GM21367 (cell line): Measurements from ENCODE around the gene INTS3.
"Not testable (repeated sequence)": the region's sequence is repeated elsewhere in the genome, so short reads cannot be mapped to it uniquely, and the experiment has no call there.

Source experiments
- ATAC-seq: cut with Tn5 transposase; IDR thresholded peaks from one replicate; pipeline ENCODE4 v1.9.1; 2021; ENCODE audit not compliant: unreplicated experiment

INTS3 gene

DNA sequence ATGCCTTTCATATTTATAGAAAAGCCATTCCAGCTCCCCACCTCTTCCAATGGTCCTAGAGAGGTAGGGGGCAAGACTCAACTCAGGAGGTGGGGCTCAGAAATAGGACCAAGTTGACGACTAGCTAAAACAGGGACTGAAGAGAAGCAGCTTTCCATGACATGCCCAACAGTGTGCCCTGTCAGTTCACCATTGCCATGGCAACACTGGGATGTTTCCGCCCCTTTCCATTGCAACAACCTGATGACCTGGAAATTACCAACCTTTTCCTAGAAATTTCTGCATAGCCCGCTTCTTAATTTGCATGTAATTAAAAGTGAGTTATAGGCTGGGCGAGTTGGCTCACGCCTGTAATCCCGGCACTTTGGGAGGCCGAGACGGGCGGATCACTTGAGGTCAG lies 22.4 kb upstream of the INTS3 start:
- ATAC-seq = no peak

DNA sequence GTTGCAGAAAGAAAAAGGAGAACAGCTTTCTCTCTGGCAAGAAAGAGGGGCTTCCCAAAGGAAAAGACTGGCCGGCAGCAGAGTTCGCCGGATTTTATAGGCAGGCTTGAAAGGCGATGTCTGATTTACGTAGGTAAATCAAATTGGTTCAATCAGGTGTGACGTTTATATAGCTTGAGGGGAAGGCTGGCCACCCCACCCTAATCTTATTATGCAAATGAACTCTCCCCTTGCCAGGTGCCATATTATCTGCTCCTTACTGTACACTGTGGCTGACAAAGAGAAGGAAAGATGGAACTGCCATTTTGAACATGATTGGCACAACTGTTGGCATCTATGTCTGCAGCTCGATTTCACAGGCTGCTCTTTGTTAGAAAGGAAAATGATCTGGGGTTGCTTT lies 16.8 kb upstream of the INTS3 start:
- no peak for ATAC-seq

DNA sequence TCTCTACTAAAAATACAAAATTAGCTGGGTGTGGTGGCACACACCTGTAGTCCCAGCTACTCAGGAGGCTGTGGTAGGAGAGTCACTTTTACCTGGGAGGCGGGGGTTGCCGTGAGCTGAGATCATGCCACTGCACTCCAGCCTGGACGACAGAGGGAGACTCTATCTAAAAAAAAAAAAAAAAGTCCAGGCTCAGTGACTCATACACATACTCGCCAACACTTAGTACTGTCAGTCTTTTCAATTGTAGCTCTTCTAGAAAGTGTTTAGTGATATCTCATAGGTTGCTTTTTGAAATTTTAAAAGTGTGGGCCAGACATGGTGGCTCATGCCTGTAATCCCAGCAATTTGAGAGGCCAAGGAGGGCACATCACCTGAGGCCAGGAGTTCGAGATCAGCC lies 11.6 kb upstream of the INTS3 start:
- not testable (repeated sequence) for ATAC-seq

DNA sequence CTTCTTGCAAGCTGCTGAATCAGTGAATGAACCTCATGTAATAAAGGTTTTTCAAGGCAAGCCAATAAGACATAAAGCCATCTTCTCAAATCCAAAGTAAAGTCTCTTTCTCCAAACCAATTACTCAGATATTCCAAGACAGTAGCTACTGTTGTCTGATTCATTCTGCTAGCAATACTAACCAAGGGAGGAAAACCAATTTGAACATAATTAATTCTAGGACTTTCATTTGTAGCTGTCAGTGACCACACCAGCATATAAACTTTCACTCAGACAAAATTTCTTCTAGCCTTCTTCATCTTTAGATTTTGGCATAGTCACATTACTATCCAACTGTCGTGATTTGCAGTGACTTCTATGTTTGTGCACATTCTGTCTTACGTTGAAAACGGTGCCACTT lies 10.5 kb upstream of the INTS3 start:
- no peak for ATAC-seq

DNA sequence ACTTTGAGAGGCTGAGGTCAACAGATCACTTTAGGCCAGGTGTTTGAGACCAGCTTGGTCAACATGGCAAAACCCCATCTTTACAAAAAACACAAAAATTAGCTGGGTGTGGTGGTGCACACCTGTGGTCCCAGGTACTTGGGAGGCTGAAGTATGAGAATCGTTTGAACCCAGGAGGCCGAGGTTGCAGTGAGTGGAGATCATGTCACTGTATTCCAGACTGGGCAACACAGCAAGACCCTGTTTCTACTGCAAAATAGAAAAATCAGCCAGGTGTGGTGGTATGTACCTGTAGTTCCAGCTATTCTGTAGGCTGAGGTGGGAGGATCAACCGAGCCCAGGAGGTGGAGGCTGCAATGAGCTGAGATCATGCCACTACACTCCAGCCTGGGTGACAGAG lies 4.2 kb upstream of the INTS3 start:
- ATAC-seq = no peak

DNA sequence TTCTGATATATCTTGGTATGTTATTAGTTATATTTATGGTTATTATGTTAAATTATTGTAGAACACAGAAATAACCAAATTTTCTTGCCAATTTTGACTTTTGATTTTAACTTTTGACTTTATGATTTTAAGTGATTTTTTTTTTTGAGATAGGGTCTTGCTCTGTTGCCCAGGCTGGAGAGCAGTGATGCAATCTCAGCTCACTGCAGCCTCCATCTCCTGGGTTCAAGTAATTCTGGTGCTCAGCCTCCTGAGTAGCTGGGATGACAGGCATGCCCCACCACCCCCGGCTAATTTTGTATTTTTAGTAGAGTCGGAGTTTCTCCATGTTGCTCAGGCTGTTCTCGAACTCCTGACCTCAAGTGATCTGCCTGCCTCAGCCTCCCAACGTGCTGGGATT lies 3.2 kb upstream of the INTS3 start:
- not testable (repeated sequence) for ATAC-seq

DNA sequence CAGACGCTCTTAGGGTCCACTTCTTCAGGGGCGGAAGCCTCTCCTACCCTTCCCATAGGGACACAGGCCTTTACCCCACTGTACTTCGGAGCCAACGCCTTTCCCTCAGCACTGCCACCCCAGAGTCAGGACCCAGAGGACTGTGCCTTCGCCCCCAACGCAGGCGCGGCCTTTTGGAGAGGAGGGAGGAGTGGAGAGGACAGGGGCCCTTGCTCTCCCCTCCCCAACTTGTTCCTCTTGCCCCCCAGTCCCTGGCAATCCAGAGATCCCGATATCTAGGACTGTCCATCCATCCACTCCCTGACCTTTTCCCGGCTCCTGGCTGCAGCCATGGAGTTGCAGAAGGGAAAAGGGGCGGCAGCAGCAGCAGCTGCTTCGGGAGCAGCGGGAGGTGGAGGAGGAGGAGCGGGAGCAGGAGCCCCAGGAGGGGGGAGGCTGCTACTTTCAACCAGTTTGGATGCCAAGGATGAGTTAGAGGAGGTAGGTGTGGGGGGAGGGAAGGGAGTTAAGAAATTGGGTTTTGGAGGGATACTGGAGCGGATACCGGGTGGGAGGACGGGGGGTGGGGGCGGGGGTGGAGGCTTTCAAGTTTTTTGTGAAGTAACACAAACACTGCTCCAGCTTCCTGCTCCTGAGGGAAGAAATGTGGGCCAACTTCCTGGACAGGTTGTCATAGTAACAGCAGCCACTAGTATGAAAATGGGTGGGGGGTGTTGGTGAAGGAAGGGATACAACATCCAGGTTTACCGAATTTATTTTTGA lies 636 bp downstream of the INTS3 start:
- ATAC-seq = no peak

DNA sequence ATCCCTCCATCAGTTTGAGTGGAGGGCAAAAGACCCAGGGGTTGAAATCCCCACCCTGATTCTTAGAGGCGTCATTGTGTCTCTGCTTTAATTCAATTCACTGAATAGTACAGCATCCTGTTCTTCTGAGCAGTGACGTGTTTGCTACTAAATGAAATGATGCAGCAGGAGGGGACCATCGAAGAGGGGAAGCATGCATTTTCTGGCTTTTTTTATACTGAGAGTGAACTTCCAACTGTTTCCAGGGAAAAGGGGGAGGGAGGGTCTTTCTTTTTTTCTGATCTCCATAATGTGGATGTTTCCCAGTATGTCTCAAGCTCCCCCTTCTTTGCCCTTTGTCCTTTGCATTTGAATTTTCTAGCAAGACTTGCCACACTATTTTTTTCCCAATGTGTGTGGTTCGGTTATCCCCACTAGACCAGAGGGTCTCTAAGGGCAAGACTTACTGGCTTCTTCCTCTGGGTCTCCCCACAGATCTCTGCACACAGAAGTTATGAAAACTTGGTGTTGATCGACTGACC lies 2.7 kb downstream of the INTS3 start:
- ATAC-seq = no peak

DNA sequence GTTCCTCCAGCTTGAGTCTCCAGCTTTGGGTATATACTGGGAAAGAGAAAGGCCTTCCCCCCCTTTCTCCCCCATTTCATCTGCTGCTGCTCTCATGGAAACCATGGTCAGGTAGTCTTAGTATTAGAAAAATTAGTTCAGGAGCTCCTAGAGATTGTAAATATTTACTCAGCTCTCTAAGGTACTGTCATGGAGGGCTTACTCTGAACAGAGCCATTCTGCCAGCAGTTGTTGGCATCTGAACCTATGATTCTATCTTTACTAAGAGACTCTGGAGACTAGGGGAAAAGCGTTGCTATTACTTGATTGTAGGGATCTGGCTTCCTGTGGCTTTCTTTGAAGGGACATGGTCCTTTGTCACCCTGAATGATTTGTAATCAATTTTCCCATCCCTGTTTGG lies 6.1 kb downstream of the INTS3 start:
- ATAC-seq = no peak

DNA sequence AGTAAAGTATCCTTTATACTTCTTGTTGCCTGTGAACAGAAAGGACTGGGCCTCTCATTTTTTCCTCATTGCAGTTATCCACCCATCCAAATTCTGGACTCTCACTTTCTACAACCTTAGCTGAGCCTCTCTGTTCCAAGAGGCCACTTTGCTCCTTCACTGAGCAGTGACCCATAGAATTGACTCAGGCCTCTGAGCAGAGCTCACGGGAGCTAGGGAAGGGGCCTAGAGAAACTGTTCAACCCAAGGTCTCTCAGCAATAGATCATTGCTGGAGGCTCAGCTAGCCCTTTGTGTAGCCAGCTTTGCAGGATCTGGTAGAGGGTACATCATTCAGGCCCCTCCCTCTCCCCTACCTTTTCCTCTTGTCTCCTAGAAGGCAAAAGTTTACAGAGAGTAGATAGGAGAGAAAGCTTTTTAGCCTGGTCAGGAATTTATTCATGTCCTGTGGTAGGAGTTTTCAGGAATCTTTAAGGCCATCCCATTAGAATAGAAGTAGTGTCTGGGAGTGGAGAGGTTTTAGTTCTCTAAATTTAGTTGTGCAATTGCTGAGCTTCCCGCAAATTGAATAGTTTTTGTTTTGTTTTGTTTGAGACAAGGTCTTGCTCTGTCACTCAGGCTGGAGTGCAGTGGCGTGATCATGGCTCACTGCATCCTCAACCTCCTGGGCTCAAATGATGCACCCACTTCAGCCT lies 6.7 kb downstream of the INTS3 start:
- no peak for ATAC-seq

DNA sequence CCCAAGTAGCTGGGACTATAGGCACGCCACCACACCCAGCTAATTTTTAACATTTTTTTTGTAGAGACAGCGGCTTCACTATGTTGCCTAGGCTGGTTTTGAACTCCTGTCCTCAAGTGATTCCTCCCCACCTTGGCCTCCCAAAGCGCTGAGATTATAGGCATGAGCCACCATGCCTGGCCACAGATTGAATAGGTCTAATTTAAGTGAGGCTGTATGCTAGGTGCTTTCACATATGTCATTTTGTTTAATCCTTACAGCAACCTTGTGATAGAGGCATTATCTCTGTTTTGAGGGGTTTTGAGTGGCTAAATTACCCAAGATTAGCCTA lies 7.2 kb downstream of the INTS3 start:
- no peak for ATAC-seq

DNA sequence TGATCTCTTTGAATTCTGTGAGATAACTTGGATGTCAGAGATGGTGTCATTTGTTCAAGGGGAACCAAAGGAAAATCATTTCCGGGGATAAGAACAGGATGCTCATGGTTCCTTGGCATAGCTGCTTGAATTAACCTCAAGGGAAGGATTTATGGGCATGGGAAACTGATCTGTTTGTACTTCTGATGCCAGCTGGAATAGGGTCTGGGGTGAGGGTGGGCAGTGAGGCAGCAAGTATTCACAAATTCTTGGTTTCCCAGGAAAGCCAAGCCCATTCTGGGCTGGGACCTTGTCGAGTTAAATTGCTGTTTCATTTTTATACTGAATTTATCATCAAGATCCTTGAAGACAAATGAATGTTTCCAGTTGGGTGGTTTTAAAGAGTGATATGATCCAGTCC lies 14.1 kb downstream of the INTS3 start:
- no peak for ATAC-seq

DNA sequence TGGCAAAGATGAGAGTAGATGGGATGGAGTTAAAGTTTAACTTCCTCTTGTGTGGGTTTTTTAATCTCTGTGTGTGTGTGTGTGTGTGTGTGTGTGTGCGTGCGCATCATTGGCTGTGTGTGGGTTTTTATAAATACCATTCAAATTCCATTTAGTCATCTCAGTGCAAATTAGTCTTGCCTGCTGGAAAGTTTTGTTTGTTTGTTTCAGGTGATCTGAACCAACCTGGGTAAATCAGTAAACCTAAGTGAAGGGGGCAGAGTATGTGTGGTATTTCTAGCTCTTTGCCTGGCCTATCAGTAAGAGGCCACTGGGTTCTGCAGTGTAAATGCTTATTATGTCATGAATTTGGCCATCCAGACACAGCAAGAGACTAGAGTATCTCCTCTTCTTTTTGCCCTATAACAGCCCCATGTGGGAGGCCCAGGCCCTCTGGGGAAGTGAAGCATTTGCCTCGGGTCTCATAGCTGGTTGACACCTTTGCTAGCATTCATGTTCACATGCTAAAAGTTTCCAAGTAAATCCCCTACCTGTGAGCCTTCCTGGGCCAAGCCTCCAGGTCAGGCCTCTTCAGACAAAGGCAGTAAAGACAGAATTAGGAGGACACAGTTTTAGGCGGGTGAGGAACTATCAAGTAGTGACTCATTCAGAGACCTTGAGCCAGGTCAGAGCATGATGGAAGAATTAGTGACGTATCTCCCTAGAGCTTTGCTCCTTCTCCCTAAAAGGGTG lies 14.7 kb downstream of the INTS3 start:
- peak; percentile 36 for ATAC-seq

DNA sequence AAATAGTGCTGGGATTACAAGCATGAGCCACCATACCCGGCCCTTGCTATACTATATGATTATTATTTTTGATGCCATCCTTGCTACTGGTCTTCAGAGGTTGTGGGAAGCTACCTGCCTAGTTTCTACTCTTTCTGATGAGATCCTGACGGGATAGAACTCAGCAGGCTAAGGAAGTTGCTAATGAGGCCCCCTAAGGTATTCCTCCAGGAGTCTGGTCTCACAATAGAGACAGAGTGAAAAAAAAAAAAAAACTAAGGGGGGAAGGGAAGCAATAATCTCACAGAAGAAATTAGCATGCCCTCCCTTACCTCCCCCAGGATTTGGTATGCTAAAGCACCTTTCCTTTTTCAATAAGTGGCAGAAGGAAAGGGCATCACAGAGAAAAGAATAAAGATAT lies 17.6 kb downstream of the INTS3 start:
- no peak for ATAC-seq

DNA sequence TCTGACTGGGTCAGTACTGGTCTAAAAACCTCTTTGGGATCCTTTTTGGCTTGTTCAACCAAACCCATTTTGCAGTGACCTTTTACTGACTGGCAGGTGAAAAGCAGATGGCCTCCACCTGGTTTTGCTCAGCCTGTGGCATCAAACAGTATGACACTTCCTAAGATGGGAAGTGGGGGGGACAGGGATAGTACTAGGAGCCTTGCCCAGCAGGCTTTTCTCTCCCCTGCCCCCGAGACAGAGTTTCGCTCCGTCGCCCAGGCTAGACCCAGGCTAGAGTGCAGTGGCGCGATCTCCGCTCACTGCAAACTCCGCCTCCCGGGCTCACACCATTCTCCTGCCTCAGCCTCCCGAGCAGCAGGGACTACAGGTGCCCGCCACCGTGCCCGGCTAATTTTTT lies 18.3 kb downstream of the INTS3 start:
- no peak for ATAC-seq

DNA sequence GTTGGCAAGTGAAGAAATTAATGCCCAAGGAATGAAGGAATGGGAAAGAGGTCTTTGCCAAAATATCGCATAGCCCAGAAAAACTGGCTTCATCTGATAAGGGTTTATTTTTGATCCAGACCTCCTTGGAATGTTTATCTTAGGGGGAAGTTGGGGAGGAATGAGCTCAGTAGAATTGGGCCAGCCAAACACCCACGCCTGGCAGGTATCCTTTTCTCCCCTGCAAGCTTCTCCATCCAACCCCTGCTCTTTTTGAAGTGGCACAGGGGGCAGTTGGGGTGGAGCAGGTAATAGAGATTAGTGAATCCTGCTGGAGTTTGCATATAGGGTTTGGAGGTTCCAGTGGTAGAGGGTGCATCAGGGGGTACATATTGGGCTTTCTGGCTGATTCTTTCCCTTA lies 21.1 kb downstream of the INTS3 start:
- ATAC-seq = no peak

DNA sequence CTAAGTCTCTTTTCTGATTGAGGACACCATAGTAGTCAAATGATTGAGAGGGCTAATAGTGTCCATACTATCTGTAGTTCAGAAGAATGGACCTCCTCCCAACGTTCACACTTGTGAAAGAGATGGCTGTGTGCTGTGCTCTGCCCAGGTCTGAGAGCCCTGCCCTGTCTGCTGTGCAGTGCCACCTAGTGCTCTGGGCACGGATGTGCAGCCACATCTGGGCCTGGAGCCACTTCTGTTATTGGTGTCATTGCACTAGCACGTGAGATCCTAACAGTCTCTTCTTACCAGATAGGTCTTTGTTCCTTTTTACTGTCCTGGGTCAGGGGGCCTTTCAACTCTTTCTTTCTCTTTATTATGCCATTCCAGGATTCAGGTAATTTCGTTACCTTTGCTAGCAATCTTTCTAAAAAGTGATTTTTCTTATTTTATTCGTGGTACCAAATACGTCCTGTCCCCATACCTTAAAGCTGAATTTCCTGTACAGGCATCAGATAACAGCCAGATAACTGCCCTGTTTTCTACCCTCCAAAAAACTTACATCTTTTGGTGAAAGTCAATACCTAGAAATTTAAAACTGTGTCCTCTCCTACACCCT lies 21.7 kb downstream of the INTS3 start:
- ATAC-seq = no peak

DNA sequence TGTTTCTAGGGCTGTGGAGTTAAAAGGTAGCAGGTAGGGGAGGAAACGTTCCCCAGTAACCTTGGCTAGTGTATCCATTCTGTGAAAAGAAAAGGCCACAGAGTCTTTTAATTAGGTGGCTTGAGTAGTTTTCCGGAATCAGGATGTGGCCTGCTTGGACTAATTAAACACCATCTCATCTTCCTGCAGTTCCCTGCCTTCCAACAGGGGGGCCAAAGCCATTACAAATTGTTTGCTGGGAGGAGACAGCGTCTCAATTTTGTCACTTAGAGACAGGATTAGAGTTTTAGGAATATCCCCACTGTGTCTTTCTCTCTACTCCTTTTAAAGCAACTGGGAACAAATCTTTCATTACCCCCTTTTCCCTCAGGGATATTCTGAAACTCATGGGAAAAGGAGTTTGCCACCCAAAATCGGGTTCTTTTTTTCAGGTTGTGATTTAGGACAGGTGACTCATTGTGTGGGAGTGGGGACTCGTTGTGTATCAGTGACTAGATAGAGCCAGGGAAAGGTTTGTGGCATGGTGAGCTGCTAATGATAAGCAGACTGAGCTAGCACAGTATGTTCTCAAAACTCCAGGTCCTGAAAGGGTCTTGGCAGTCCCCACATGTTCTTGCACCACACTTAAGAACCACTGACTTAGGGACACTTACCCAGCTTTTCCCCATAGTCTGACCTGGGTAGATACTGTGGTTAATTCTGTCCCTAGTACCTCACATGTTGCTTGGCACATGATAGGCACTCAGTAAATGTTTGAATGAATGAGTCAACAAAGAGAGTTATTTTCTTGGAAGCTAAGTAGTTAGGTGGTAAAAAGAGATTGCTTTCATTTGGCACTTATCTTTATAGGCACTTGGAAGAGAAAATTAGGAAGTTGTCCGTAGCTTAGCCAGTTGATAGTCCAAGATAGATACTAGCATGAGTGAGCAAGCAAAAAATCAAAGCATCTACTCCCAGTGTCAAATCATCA lies 22.5 kb downstream of the INTS3 start:
- no peak for ATAC-seq

DNA sequence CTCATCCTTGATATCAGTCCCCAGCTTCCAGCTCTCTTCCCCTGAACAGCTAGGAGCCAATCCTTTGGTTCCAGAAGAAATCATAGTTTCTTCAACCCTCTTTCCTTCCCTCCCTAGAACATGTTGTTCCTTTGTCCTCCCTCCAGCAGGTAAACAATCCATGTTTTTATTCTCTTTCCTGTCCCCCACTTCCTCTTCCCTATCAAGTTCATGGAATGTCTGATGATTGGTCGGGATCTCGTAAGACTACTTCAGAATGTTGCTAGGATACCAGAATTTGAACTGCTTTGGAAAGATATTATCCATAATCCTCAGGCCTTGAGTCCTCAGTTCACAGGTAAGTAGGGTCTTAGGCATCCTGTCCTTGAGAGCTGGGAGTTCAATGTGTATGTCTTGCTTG lies 24.2 kb downstream of the INTS3 start:
- no peak for ATAC-seq

DNA sequence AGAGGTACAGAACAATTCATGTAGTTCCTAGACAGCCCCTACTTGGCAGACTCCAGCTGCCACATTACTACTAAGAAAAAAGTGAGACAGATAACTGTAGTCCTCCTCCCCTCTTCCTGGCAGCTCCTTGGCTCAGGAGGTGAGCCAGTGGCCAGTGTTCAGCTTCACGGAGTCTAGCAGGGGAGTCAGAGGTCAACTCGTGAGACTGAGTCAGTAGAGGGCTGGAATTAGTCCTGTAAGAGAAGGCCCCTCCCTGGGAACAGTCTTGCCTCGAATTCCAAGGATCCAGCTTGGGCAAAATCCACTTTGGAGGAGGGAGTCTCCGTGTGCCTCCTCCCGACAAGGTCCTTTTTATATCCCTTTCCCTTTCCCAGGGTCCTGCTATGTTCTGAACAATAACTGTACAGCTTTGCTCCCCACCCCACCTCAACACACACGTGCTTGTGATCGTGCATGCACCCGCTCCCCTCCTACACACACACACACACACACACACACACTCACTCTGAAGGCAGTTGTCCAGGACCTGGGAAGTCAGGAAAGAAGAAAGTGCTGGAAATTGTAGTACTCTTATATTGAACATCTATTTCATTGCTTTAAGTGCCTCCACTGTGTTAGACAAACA lies 24.8 kb downstream of the INTS3 start:
- no peak for ATAC-seq
